GM23338 (cell line): ENCODE results near the gene SLX9. TPM values are rescaled to one million over a fixed set of nuclear protein-coding genes. Genes with fewer than 3 reads are reported as not detected.

Source experiments
- ATAC-seq: fragments of 200-7000 bp; cut with Tn5 transposase; 3 replicates; pipeline ENCODE4 v1.9.1; 2020
- DNase-seq: peaks from one replicate; pipeline ENCODE4 v3.0.0-alpha.2; 2015; ENCODE audit warnings: low spot score
- H2AFZ ChIP-seq: fragments of 200-600 bp; sonication (generic); 2 replicates; pipeline ENCODE4 v1.8.0; 2016; ENCODE audit warnings: antibody characterized with exemption, mild to moderate bottlenecking, moderate library complexity
- H3F3A ChIP-seq: fragments of 200-600 bp; sonication (generic); replicated peaks from 2 replicates; pipeline ENCODE4 v1.8.0; 2017; ENCODE audit warnings: antibody characterized with exemption, mixed run types, low read depth
- H3K27ac ChIP-seq: fragments of 200-600 bp; sonication (generic); 2 replicates; pipeline ENCODE4 v1.6.1; 2016; ENCODE audit warnings: low read depth
- H3K27me3 ChIP-seq: fragments of 200-600 bp; sonication (generic); 2 replicates; pipeline ENCODE4 v1.8.0; 2016; ENCODE audit warnings: mild to moderate bottlenecking, mixed run types, moderate library complexity; ENCODE audit not compliant: insufficient read depth
- H3K36me3 ChIP-seq: fragments of 200-600 bp; sonication (generic); 2 replicates; pipeline ENCODE4 v1.8.0; 2016; ENCODE audit warnings: mild to moderate bottlenecking; ENCODE audit not compliant: insufficient read depth
- H3K4me1 ChIP-seq: fragments of 200-600 bp; sonication (generic); 2 replicates; pipeline ENCODE4 v1.8.0; 2016; ENCODE audit warnings: mild to moderate bottlenecking, moderate library complexity; ENCODE audit not compliant: insufficient read depth
- H3K4me2 ChIP-seq: fragments of 200-600 bp; sonication (generic); 2 replicates; pipeline ENCODE4 v1.7.1; 2017; ENCODE audit warnings: mixed run types
- H3K4me3 ChIP-seq: fragments of 200-600 bp; sonication (generic); 2 replicates; pipeline ENCODE4 v1.6.1; 2016; ENCODE audit warnings: mixed run types
- H3K79me2 ChIP-seq: fragments of 200-600 bp; sonication (generic); replicated peaks from 2 replicates; pipeline ENCODE4 v1.8.0; 2017; ENCODE audit warnings: mild to moderate bottlenecking; ENCODE audit not compliant: insufficient read depth
- H3K9me2 ChIP-seq: fragments of 200-600 bp; sonication (generic); 2 replicates; pipeline ENCODE4 v1.8.0; 2017; ENCODE audit not compliant: insufficient read depth
- H4K20me1 ChIP-seq: fragments of 200-600 bp; sonication (generic); replicated peaks from 2 replicates; pipeline ENCODE4 v1.8.0; 2017; ENCODE audit warnings: mild to moderate bottlenecking; ENCODE audit not compliant: insufficient read depth
- H3K27ac Mint-ChIP-seq: 2 replicates; pipeline ENCODE4 v1.8.0; 2020; ENCODE audit warnings: inconsistent platforms, mild to moderate bottlenecking, moderate library complexity, mixed read lengths
- H3K27me3 Mint-ChIP-seq: 3 replicates; pipeline ENCODE4 v1.8.0; 2022; ENCODE audit warnings: low read depth, mild to moderate bottlenecking, moderate library complexity, mixed read lengths, inconsistent platforms; ENCODE audit not compliant: insufficient read depth, poor library complexity
- H3K36me3 Mint-ChIP-seq: 3 replicates; pipeline ENCODE4 v1.8.0; 2021; ENCODE audit warnings: low read depth, mild to moderate bottlenecking, inconsistent platforms, moderate library complexity, mixed read lengths
- H3K4me1 Mint-ChIP-seq: 3 replicates; pipeline ENCODE4 v1.8.0; 2020; ENCODE audit warnings: mild to moderate bottlenecking, inconsistent platforms, mixed read lengths
- H3K4me3 Mint-ChIP-seq: 3 replicates; pipeline ENCODE4 v1.8.0; 2021; ENCODE audit warnings: moderate library complexity, mild to moderate bottlenecking, inconsistent platforms, mixed read lengths
- H3K9me3 Mint-ChIP-seq: 3 replicates; pipeline ENCODE4 v1.8.0; 2020; ENCODE audit warnings: moderate library complexity, mild to moderate bottlenecking, inconsistent platforms, mixed read lengths
- CREB1 ChIP-seq: fragments of 250-450 bp; sonication (Bioruptor Pico); IDR thresholded peaks from 2 replicates; pipeline ENCODE4 v1.5.0; 2020; ENCODE audit warnings: low read depth, mild to moderate bottlenecking, moderate library complexity
- CTCF ChIP-seq, 2 experiments: fragments of 200-600 bp in 1 of 2; sonication (generic) in 1 of 2; conservative IDR thresholded peaks; 2 replicates each; pipeline versions ENCODE4 v1.5.1 to v1.6.1; 2016 to 2017; ENCODE audit warnings: antibody characterized with exemption in 2 of 2, low read depth in 2 of 2, mild to moderate bottlenecking in 2 of 2, moderate library complexity in 1 of 2
- EZH2 ChIP-seq: fragments of 200-600 bp; sonication (generic); IDR thresholded peaks from one replicate; pipeline ENCODE4 v1.8.0; 2017; ENCODE audit warnings: antibody characterized with exemption, mild to moderate bottlenecking, low read depth; ENCODE audit not compliant: unreplicated experiment
- EZH2phosphoT487 ChIP-seq: fragments of 200-600 bp; sonication (generic); IDR thresholded peaks from one replicate; pipeline ENCODE4 v1.8.1; 2018; ENCODE audit warnings: antibody characterized with exemption; ENCODE audit not compliant: unreplicated experiment
- JUNB ChIP-seq: IDR thresholded peaks from one replicate; pipeline ENCODE4 v1.6.1; 2016; ENCODE audit warnings: antibody characterized with exemption; ENCODE audit not compliant: unreplicated experiment
- NANOG ChIP-seq: IDR thresholded peaks from 2 replicates; pipeline ENCODE4 v1.6.1; 2016; ENCODE audit warnings: antibody characterized with exemption, borderline replicate concordance
- POLR2AphosphoS5 ChIP-seq: IDR thresholded peaks from 2 replicates; pipeline ENCODE4 v1.6.1; 2016; ENCODE audit warnings: antibody characterized with exemption, low read depth
- STAT1 ChIP-seq: IDR thresholded peaks from one replicate; pipeline ENCODE4 v1.6.1; 2016; ENCODE audit warnings: antibody characterized with exemption; ENCODE audit not compliant: unreplicated experiment
- ZNF114 ChIP-seq: fragments of 250-450 bp; sonication (Bioruptor Pico); IDR thresholded peaks from 2 replicates; pipeline ENCODE4 v1.5.0; 2020; ENCODE audit warnings: mild to moderate bottlenecking, moderate library complexity
- ZNF331 ChIP-seq: fragments of 250-450 bp; sonication (Bioruptor Pico); IDR thresholded peaks from 2 replicates; pipeline ENCODE4 v1.5.0; 2020; ENCODE audit warnings: low read depth, mild to moderate bottlenecking, moderate library complexity
- polyA plus RNA-seq: library from polyadenylated mRNA; unstranded; fragments of >200 nt; fragmentation: Nextera tagmentation; extraction: Ambion mirVana; gene quantifications from 2 replicates; pipeline ENCODE4 v1.2.1, GENCODE V29; 2016
- total RNA-seq: library from RNA; depleted of rRNA; stranded (reverse); fragments of >200 nt; shearing (Covaris generic); gene quantifications from 2 replicates; pipeline ENCODE4 v1.2.3, GENCODE V29; 2014
- TF ChIP-seq, protein P1 (sequence below): IDR thresholded peaks from 2 replicates; pipeline ENCODE4 v1.6.1; 2016; ENCODE audit warnings: antibody characterized with exemption
- TF ChIP-seq, protein P2 (sequence below): fragments of 250-450 bp; sonication (Bioruptor Pico); IDR thresholded peaks from 2 replicates; pipeline ENCODE4 v1.5.0; 2020; ENCODE audit warnings: mild to moderate bottlenecking, moderate library complexity
- TF ChIP-seq, protein P3 (sequence below): IDR thresholded peaks from one replicate; pipeline ENCODE4 v1.6.1; 2018; ENCODE audit warnings: antibody characterized with exemption; ENCODE audit not compliant: unreplicated experiment

The SLX9 gene
- total and polyA plus RNA-seq, 2 experiments from 2014 or later: 41.5 to 46.9 TPM

DNA sequence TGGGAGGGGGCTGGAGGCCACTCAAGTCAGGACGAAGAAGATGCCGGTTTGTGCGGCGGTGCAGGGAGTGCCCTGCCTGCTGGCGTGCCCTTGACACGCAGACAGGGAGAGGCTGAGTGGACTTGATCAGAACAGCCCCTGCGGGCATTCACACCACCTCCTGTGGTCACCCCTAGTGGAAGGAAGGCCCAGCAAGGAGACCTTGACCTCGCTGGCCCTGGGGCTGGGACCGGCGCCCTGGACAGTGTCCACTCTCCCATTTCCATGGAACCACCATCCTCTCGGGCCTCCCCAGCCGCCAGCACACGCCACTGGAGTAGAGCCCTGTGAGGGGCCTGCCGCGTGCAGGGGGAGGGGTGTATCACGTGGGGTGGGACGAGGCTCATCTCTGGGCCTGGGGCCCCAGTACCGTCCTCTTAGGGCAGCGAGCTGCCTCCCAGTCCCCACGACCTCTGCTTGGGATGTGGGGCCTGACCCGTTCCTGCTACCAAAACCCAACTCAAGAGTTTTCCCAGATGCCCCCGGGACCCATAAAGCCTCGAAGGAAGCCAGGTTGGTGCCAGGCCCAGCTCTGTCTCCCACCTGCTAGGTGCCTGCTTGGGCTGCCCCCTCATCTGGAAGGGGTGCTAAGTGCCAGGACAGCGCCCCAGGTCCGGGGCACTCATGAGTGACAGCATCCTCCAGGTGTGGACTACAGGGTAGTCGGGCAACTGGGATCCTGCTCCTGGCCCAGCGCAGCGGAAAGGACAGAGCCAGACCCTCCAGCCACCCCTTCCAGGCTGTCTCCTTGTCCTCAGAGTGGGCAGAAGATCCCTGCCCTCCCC, 62.8 kb downstream of the SLX9 start:
- H3K27ac ChIP-seq: no peak overlapping the region
- H4K20me1 ChIP-seq: no peaks in the 10 kb centered on the region
- H3K9me3 Mint-ChIP-seq: no peaks in the 10 kb centered on the region
- H3K27me3 ChIP-seq: no peaks in the 10 kb centered on the region
- H3K27me3 Mint-ChIP-seq: peaks cover 6% of the 10 kb centered on the region
- H3K79me2 ChIP-seq: no peaks in the 10 kb centered on the region
- H3K4me3 ChIP-seq: no peak overlapping the region
- no peaks in the 10 kb centered on the region for H3K4me1 ChIP-seq
- TF ChIP-seq JUNB (no peak), STAT1 (no peak), ZNF114 (CRISPR knock-in tag) (no peak), EZH2phosphoT487 (no peak), ZNF331 (no peak), POLR2AphosphoS5 (no peak), EZH2 (no peak), CTCF (conservative IDR thresholded peaks at IDR 0.05; ENCODE audit: low read depth in 2 of 2) (no peak), CREB1 (CRISPR knock-in tag) (no peak), NANOG (no peak)
- TF ChIP-seq, protein P1, sequence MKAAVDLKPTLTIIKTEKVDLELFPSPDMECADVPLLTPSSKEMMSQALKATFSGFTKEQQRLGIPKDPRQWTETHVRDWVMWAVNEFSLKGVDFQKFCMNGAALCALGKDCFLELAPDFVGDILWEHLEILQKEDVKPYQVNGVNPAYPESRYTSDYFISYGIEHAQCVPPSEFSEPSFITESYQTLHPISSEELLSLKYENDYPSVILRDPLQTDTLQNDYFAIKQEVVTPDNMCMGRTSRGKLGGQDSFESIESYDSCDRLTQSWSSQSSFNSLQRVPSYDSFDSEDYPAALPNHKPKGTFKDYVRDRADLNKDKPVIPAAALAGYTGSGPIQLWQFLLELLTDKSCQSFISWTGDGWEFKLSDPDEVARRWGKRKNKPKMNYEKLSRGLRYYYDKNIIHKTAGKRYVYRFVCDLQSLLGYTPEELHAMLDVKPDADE: no peak
- TF ChIP-seq, protein P2, sequence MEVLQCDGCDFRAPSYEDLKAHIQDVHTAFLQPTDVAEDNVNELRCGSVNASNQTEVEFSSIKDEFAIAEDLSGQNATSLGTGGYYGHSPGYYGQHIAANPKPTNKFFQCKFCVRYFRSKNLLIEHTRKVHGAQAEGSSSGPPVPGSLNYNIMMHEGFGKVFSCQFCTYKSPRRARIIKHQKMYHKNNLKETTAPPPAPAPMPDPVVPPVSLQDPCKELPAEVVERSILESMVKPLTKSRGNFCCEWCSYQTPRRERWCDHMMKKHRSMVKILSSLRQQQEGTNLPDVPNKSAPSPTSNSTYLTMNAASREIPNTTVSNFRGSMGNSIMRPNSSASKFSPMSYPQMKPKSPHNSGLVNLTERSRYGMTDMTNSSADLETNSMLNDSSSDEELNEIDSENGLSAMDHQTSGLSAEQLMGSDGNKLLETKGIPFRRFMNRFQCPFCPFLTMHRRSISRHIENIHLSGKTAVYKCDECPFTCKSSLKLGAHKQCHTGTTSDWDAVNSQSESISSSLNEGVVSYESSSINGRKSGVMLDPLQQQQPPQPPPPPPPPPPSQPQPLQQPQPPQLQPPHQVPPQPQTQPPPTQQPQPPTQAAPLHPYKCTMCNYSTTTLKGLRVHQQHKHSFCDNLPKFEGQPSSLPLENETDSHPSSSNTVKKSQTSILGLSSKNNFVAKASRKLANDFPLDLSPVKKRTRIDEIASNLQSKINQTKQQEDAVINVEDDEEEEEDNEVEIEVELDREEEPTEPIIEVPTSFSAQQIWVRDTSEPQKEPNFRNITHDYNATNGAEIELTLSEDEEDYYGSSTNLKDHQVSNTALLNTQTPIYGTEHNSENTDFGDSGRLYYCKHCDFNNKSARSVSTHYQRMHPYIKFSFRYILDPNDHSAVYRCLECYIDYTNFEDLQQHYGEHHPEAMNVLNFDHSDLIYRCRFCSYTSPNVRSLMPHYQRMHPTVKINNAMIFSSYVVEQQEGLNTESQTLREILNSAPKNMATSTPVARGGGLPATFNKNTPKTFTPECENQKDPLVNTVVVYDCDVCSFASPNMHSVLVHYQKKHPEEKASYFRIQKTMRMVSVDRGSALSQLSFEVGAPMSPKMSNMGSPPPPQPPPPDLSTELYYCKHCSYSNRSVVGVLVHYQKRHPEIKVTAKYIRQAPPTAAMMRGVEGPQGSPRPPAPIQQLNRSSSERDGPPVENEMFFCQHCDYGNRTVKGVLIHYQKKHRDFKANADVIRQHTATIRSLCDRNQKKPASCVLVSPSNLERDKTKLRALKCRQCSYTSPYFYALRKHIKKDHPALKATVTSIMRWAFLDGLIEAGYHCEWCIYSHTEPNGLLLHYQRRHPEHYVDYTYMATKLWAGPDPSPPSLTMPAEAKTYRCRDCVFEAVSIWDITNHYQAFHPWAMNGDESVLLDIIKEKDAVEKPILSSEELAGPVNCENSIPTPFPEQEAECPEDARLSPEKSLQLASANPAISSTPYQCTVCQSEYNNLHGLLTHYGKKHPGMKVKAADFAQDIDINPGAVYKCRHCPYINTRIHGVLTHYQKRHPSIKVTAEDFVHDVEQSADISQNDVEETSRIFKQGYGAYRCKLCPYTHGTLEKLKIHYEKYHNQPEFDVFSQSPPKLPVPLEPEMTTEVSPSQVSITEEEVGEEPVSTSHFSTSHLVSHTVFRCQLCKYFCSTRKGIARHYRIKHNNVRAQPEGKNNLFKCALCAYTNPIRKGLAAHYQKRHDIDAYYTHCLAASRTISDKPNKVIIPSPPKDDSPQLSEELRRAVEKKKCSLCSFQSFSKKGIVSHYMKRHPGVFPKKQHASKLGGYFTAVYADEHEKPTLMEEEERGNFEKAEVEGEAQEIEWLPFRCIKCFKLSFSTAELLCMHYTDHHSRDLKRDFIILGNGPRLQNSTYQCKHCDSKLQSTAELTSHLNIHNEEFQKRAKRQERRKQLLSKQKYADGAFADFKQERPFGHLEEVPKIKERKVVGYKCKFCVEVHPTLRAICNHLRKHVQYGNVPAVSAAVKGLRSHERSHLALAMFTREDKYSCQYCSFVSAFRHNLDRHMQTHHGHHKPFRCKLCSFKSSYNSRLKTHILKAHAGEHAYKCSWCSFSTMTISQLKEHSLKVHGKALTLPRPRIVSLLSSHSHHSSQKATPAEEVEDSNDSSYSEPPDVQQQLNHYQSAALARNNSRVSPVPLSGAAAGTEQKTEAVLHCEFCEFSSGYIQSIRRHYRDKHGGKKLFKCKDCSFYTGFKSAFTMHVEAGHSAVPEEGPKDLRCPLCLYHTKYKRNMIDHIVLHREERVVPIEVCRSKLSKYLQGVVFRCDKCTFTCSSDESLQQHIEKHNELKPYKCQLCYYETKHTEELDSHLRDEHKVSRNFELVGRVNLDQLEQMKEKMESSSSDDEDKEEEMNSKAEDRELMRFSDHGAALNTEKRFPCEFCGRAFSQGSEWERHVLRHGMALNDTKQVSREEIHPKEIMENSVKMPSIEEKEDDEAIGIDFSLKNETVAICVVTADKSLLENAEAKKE (CRISPR knock-in tag): no peak
- TF ChIP-seq, protein P3, sequence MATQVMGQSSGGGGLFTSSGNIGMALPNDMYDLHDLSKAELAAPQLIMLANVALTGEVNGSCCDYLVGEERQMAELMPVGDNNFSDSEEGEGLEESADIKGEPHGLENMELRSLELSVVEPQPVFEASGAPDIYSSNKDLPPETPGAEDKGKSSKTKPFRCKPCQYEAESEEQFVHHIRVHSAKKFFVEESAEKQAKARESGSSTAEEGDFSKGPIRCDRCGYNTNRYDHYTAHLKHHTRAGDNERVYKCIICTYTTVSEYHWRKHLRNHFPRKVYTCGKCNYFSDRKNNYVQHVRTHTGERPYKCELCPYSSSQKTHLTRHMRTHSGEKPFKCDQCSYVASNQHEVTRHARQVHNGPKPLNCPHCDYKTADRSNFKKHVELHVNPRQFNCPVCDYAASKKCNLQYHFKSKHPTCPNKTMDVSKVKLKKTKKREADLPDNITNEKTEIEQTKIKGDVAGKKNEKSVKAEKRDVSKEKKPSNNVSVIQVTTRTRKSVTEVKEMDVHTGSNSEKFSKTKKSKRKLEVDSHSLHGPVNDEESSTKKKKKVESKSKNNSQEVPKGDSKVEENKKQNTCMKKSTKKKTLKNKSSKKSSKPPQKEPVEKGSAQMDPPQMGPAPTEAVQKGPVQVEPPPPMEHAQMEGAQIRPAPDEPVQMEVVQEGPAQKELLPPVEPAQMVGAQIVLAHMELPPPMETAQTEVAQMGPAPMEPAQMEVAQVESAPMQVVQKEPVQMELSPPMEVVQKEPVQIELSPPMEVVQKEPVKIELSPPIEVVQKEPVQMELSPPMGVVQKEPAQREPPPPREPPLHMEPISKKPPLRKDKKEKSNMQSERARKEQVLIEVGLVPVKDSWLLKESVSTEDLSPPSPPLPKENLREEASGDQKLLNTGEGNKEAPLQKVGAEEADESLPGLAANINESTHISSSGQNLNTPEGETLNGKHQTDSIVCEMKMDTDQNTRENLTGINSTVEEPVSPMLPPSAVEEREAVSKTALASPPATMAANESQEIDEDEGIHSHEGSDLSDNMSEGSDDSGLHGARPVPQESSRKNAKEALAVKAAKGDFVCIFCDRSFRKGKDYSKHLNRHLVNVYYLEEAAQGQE: no peak
- no peak overlapping the region for H3K4me2 ChIP-seq
- H3K27ac Mint-ChIP-seq: no peak overlapping the region
- peaks cover 5% of the 10 kb centered on the region for H3K4me1 Mint-ChIP-seq
- ATAC-seq: no peak
- no peaks in the 10 kb centered on the region for H3K36me3 Mint-ChIP-seq
- no peak for DNase-seq
- H3F3A ChIP-seq: no peaks in the 10 kb centered on the region
- H3K4me3 Mint-ChIP-seq: no peak overlapping the region
- no peaks in the 10 kb centered on the region for H3K9me2 ChIP-seq
- no peaks in the 10 kb centered on the region for H3K36me3 ChIP-seq
- H2AFZ ChIP-seq: no peak overlapping the region
